Stimulated activated CD4-positive, alpha-beta T cell treated with anti-CD3 and anti-CD28 coated beads, Interleukin-4, amount 100 ng/mL, for 4 hours (primary cell): ENCODE results near the gene XRCC1.
"Not testable (repeated sequence)": the region's sequence is repeated elsewhere in the genome, so short reads cannot be mapped to it uniquely, and the experiment has no call there.

Source experiments
- DNase-seq, 2 experiments: peaks; one replicate each; pipeline ENCODE4 v3.0.0-alpha.2; 2020

The XRCC1 gene

GRCh38 chr19:43540381-43540780 is 34.9 kb downstream of the XRCC1 start:
- DNase-seq, result no peak

- DNase-seq, result no peak
Measured at GRCh38 chr19:43538922-43539321, 36.4 kb downstream of the XRCC1 start.

- peak; percentile 16 to 33 for DNase-seq
Measured at GRCh38 chr19:43534816-43535761, 40.2 kb downstream of the XRCC1 start.

GRCh38 chr19:43534305-43534815 is 41.0 kb downstream of the XRCC1 start:
- no peak for DNase-seq

GRCh38 chr19:43533546-43534304 is 41.6 kb downstream of the XRCC1 start:
- peak; percentile 87 to 94 for DNase-seq

- DNase-seq, result peak; percentile 85 to 89
Measured at GRCh38 chr19:43532962-43533545, 42.3 kb downstream of the XRCC1 start, which contains the start of gene ZNF575. TSS of gene ZNF575 (plus strand) at chr19:43533188. CDS start at chr19:43534423, 1,235 bp downstream.

- DNase-seq, result no peak
Measured at GRCh38 chr19:43532571-43532961, 42.8 kb downstream of the XRCC1 start.

GRCh38 chr19:43527860-43528622 is 47.3 kb downstream of the XRCC1 start:
- no peak for DNase-seq

- DNase-seq, result peak; percentile 57 to 78
Measured at GRCh38 chr19:43526884-43527859, 48.2 kb downstream of the XRCC1 start, which contains the start of gene ETHE1. TSS of gene ETHE1 (minus strand) at chr19:43527201. CDS start at chr19:43527177, 24 bp downstream.

GRCh38 chr19:43525836-43526771 is 49.2 kb downstream of the XRCC1 start:
- peak in 1 of 2 experiments; percentile 34 for DNase-seq

- peak; percentile 22 to 29 for DNase-seq
Measured at GRCh38 chr19:43524922-43525835, 50.1 kb downstream of the XRCC1 start.

- DNase-seq, result not testable (repeated sequence)
Measured at GRCh38 chr19:43523696-43524095, 51.6 kb downstream of the XRCC1 start.

- DNase-seq, result no peak
Measured at GRCh38 chr19:43522929-43523328, 52.4 kb downstream of the XRCC1 start.

- peak; percentile 76 to 80 for DNase-seq
Measured at GRCh38 chr19:43519436-43520088, 55.8 kb downstream of the XRCC1 start.

GRCh38 chr19:43518051-43518450 is 57.3 kb downstream of the XRCC1 start:
- DNase-seq, result no peak

GRCh38 chr19:43512399-43512798 is 62.9 kb downstream of the XRCC1 start:
- not testable (repeated sequence) for DNase-seq

GRCh38 chr19:43511324-43511723 is 64.0 kb downstream of the XRCC1 start:
- no peak for DNase-seq

GRCh38 chr19:43510713-43511112 is 64.6 kb downstream of the XRCC1 start:
- no peak for DNase-seq
